H9 (cell line): ENCODE results near the gene PRSS27. TPM values are rescaled to one million over a fixed set of nuclear protein-coding genes. Genes with fewer than 3 reads are reported as not detected.

Experiments
- DNase-seq: peaks from one replicate; pipeline ENCODE4 v3.0.0-alpha.2; 2017
- H2AFZ ChIP-seq: one replicate; pipeline ENCODE4 v1.6.1; 2013; ENCODE audit warnings: mild to moderate bottlenecking, low read length, control low read depth, moderate library complexity
- H2AK5ac ChIP-seq: 2 replicates; pipeline ENCODE4 v1.6.1; 2013; ENCODE audit warnings: low read length, control low read depth, mixed read lengths; ENCODE audit not compliant: insufficient read length
- H2BK120ac ChIP-seq: one replicate; pipeline ENCODE4 v1.6.1; 2013; ENCODE audit warnings: low read depth, mild to moderate bottlenecking, low read length, control low read depth, inconsistent platforms; ENCODE audit not compliant: poor library complexity, severe bottlenecking
- H2BK12ac ChIP-seq: 2 replicates; pipeline ENCODE4 v1.6.1; 2013; ENCODE audit warnings: low read length, control low read depth, mixed read lengths, low read depth; ENCODE audit not compliant: insufficient read length
- H2BK15ac ChIP-seq: 2 replicates; pipeline ENCODE4 v1.6.1; 2013; ENCODE audit warnings: low read depth, low read length, control low read depth
- H2BK20ac ChIP-seq: one replicate; pipeline ENCODE4 v1.6.1; 2013; ENCODE audit warnings: low read depth, mild to moderate bottlenecking, low read length, control low read depth, inconsistent platforms; ENCODE audit not compliant: poor library complexity, severe bottlenecking
- H2BK5ac ChIP-seq: 2 replicates; pipeline ENCODE4 v1.6.1; 2013; ENCODE audit warnings: low read length, control low read depth, mixed read lengths; ENCODE audit not compliant: insufficient read length
- H3K14ac ChIP-seq: 2 replicates; pipeline ENCODE4 v1.6.1; 2013; ENCODE audit warnings: low read length, control low read depth; ENCODE audit not compliant: insufficient read depth
- H3K18ac ChIP-seq: 2 replicates; pipeline ENCODE4 v1.6.1; 2013; ENCODE audit warnings: low read depth, mild to moderate bottlenecking, mixed read lengths, low read length, control low read depth; ENCODE audit not compliant: insufficient read length
- H3K23ac ChIP-seq: 2 replicates; pipeline ENCODE4 v1.6.1; 2013; ENCODE audit warnings: low read length, control low read depth, mixed read lengths, low read depth; ENCODE audit not compliant: insufficient read length
- H3K23me2 ChIP-seq: 2 replicates; pipeline ENCODE4 v1.6.1; 2013; ENCODE audit warnings: low read depth, mild to moderate bottlenecking, mixed read lengths, low read length, control low read depth; ENCODE audit not compliant: insufficient read length, poor library complexity, severe bottlenecking
- H3K27ac ChIP-seq: 2 replicates; pipeline ENCODE4 v1.5.1; 2013; ENCODE audit warnings: low read length, control low read depth, mixed read lengths, low read depth; ENCODE audit not compliant: insufficient read length
- H3K27me3 ChIP-seq: 2 replicates; pipeline ENCODE4 v1.6.1; 2013; ENCODE audit warnings: low read length, control low read depth, inconsistent platforms; ENCODE audit not compliant: insufficient read depth
- H3K4ac ChIP-seq: 2 replicates; pipeline ENCODE4 v1.6.1; 2013; ENCODE audit warnings: low read depth, mild to moderate bottlenecking, control low read depth, inconsistent platforms, low read length, moderate library complexity
- H3K4me1 ChIP-seq: 2 replicates; pipeline ENCODE4 v1.6.1; 2013; ENCODE audit warnings: low read length, control low read depth, inconsistent platforms; ENCODE audit not compliant: insufficient read depth
- H3K4me2 ChIP-seq: 2 replicates; pipeline ENCODE4 v1.6.1; 2013; ENCODE audit warnings: low read length, control low read depth, mixed read lengths; ENCODE audit not compliant: insufficient read length, insufficient read depth
- H3K56ac ChIP-seq: 2 replicates; pipeline ENCODE4 v1.6.1; 2013; ENCODE audit warnings: low read depth, mild to moderate bottlenecking, mixed read lengths, low read length, control low read depth; ENCODE audit not compliant: insufficient read length
- H3K79me1 ChIP-seq: 2 replicates; pipeline ENCODE4 v1.6.1; 2013; ENCODE audit warnings: low read depth, mild to moderate bottlenecking, moderate library complexity, low read length, control low read depth, inconsistent platforms; ENCODE audit not compliant: insufficient read depth, poor library complexity, severe bottlenecking
- H3K79me2 ChIP-seq: 2 replicates; pipeline ENCODE4 v1.6.1; 2013; ENCODE audit warnings: low read length, control low read depth, inconsistent platforms; ENCODE audit not compliant: insufficient read depth
- H3K9ac ChIP-seq: 2 replicates; pipeline ENCODE4 v1.6.1; 2013; ENCODE audit warnings: low read length, control low read depth, mixed read lengths; ENCODE audit not compliant: insufficient read length; ENCODE audit errors: extremely low read depth
- H3K9me3 ChIP-seq: one replicate; pipeline ENCODE4 v1.6.1; 2013; ENCODE audit warnings: low read depth, low read length, inconsistent platforms; ENCODE audit not compliant: control insufficient read depth
- H3T11ph ChIP-seq: one replicate; pipeline ENCODE4 v1.6.1; 2013; ENCODE audit warnings: mild to moderate bottlenecking, low read length, control low read depth, inconsistent platforms
- H4K20me1 ChIP-seq: one replicate; pipeline ENCODE4 v1.6.1; 2013; ENCODE audit not compliant: control insufficient read depth, insufficient read length, insufficient read depth
- H4K5ac ChIP-seq: 2 replicates; pipeline ENCODE4 v1.6.1; 2013; ENCODE audit warnings: low read depth, mild to moderate bottlenecking, mixed read lengths, low read length, control low read depth; ENCODE audit not compliant: insufficient read length
- H4K8ac ChIP-seq: replicated peaks from 2 replicates; pipeline ENCODE4 v1.6.1; 2013; ENCODE audit warnings: low read length, control low read depth, mixed read lengths, low read depth; ENCODE audit not compliant: insufficient read length
- H4K91ac ChIP-seq: 2 replicates; pipeline ENCODE4 v1.6.1; 2013; ENCODE audit warnings: low read depth, mild to moderate bottlenecking, moderate library complexity, mixed read lengths, low read length, control low read depth; ENCODE audit not compliant: insufficient read length
- H3K27ac Mint-ChIP-seq, 3 experiments: 2 replicates in 2 of 3; 3 replicates in 1 of 3; pipeline ENCODE4 v1.8.0; 2020 to 2021; ENCODE audit warnings: mixed read lengths in 3 of 3, mild to moderate bottlenecking in 1 of 3, moderate library complexity in 1 of 3
- H3K27me3 Mint-ChIP-seq: 2 replicates; pipeline ENCODE4 v1.8.0; 2021; ENCODE audit warnings: low read depth, mild to moderate bottlenecking, moderate library complexity, mixed read lengths
- H3K36me3 Mint-ChIP-seq, 3 experiments: 2 replicates in 2 of 3; 3 replicates in 1 of 3; pipeline ENCODE4 v1.8.0; 2020 to 2021; ENCODE audit warnings: low read depth in 3 of 3, mixed read lengths in 3 of 3; ENCODE audit not compliant: insufficient read depth in 1 of 3
- H3K4me1 Mint-ChIP-seq, 2 experiments: 2 replicates each; pipeline ENCODE4 v1.8.0; 2020; ENCODE audit warnings: mixed read lengths in 2 of 2
- H3K4me3 Mint-ChIP-seq, 2 experiments: 2 replicates in 1 of 2; 3 replicates in 1 of 2; pipeline ENCODE4 v1.8.0; 2020 to 2021; ENCODE audit warnings: mild to moderate bottlenecking in 2 of 2, mixed read lengths in 2 of 2, moderate library complexity in 1 of 2
- H3K9me3 Mint-ChIP-seq, 2 experiments: 2 replicates in 1 of 2; 3 replicates in 1 of 2; pipeline ENCODE4 v1.8.0; 2020; ENCODE audit warnings: mild to moderate bottlenecking in 2 of 2, mixed read lengths in 2 of 2, moderate library complexity in 1 of 2
- WGBS: extraction: QIAGEN DNeasy Blood & Tissue Kit; methylation state at CpG from one replicate; pipeline ENCODE4 v1.1.7; 2013; ENCODE audit warnings: missing lambda C conversion rate, low lambda C conversion rate, mixed read lengths; ENCODE audit not compliant: insufficient read length; ENCODE audit errors: extremely low coverage; 5-methylcytosine and 5-hydroxymethylcytosine counted together
- total RNA-seq: library from RNA; stranded (reverse); gene quantifications from 2 replicates; pipeline ENCODE4 v1.2.1, GENCODE V29; 2021
- TF ChIP-seq, protein P1 (sequence below): fragments of 200-600 bp; sonication (generic); conservative IDR thresholded peaks from 3 replicates; pipeline ENCODE4 v1.8.0; 2021; ENCODE audit warnings: antibody characterized with exemption, mild to moderate bottlenecking

Gene PRSS27
- total RNA-seq, 1 experiment from 2014 or later: 5.0 TPM

DNA sequence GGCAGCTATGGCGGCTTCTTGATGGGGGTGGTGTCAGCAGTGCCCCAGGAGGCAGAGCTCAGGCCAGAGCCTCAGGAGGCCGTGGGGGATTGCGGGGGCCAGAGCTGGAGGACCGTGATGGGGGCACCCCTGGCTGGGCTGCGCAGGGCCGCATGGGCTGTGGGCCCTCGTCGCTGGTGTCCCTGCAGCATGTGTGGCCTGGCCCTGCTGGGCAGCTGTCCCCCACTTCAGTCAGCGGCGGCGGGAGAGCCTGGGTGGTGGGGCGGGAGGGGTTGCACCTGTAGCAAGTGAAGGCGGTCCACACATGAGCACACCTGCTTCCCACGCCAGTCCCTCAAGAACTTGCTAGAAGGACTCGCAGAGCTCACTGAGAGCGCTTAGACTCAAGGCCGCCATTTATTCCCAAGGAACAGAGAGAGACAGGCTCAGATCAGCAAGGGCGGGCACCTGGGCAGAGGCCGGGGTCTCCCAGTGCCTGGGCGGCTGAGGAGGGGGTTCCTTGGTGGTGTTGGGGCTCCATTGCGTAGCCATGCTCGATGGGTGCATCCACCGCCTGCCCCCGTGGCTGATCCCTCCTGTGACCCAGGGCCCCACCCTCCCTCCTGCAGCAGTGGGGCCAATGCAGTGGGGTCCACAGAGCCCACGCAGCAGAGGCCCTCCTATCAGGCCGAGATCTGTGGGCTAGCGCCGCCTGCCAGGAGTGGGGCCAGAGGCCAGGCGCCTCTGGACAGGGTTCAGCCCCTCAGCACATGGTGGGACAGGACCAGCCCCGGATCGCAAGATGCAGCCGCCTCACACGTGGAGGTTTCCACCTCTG, 15.7 kb downstream of the PRSS27 start:
- Histone ChIP-seq H3K79me2 (no peaks in the 10 kb centered on the region), H3K23ac (no peak overlapping the region), H4K8ac (no peak overlapping the region), H3K4ac (no peak overlapping the region), H2BK20ac (no peak overlapping the region), H4K20me1 (no peaks in the 10 kb centered on the region), H3K9me3 (no peaks in the 10 kb centered on the region), H2BK12ac (no peak overlapping the region), H2BK15ac (no peak overlapping the region), H2AK5ac (no peak overlapping the region), H2BK5ac (no peak overlapping the region), H3K18ac (no peak overlapping the region), H3K9ac (no peak overlapping the region), H3K4me1 (no peaks in the 10 kb centered on the region), H3T11ph (no peak overlapping the region), H2BK120ac (no peak overlapping the region), H3K23me2 (no peaks in the 10 kb centered on the region), H3K79me1 (no peaks in the 10 kb centered on the region), H3K56ac (no peak overlapping the region), H2AFZ (no peak overlapping the region), H4K91ac (no peak overlapping the region), H3K27me3 (no peaks in the 10 kb centered on the region), H3K27ac (no peak overlapping the region), H3K4me2 (no peak overlapping the region), H3K14ac (no peak overlapping the region), H4K5ac (no peak overlapping the region)
- no peaks in the 10 kb centered on the region for H3K9me3 Mint-ChIP-seq
- TF ChIP-seq, protein P1, sequence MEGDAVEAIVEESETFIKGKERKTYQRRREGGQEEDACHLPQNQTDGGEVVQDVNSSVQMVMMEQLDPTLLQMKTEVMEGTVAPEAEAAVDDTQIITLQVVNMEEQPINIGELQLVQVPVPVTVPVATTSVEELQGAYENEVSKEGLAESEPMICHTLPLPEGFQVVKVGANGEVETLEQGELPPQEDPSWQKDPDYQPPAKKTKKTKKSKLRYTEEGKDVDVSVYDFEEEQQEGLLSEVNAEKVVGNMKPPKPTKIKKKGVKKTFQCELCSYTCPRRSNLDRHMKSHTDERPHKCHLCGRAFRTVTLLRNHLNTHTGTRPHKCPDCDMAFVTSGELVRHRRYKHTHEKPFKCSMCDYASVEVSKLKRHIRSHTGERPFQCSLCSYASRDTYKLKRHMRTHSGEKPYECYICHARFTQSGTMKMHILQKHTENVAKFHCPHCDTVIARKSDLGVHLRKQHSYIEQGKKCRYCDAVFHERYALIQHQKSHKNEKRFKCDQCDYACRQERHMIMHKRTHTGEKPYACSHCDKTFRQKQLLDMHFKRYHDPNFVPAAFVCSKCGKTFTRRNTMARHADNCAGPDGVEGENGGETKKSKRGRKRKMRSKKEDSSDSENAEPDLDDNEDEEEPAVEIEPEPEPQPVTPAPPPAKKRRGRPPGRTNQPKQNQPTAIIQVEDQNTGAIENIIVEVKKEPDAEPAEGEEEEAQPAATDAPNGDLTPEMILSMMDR: no peak
- H3K4me3 Mint-ChIP-seq: no peak overlapping the region
- H3K27ac Mint-ChIP-seq: no peak overlapping the region
- no peaks in the 10 kb centered on the region for H3K4me1 Mint-ChIP-seq
- no peaks in the 10 kb centered on the region for H3K27me3 Mint-ChIP-seq
- DNase-seq: no peak
- H3K36me3 Mint-ChIP-seq: peaks cover 3 to 32% (median 21%) of the 10 kb centered on the region in 3 experiments; a peak in 5 of 7 replicates
- WGBS: no CpG with 5 or more reads among the region's 33 CpGs
